NCI-H526 (cell line): ENCODE results near the gene ADGRA1.
"Not testable (repeated sequence)": the region's sequence is repeated elsewhere in the genome, so short reads cannot be mapped to it uniquely, and the experiment has no call there.

ENCODE experiments used
- DNase-seq, 2 experiments: peaks; one replicate each; lab custom pipeline; 2025; lab: John Stamatoyannopoulos, UW

ADGRA1 gene

GRCh38 chr10:133128126-133129070 is 40.7 kb downstream of the ADGRA1 start:
- DNase-seq = no peak

GRCh38 chr10:133129071-133129858 is 41.5 kb downstream of the ADGRA1 start:
- DNase-seq = no peak

GRCh38 chr10:133129859-133130495 is 42.3 kb downstream of the ADGRA1 start:
- no peak for DNase-seq

GRCh38 chr10:133130602-133131001 is 42.9 kb downstream of the ADGRA1 start:
- no peak for DNase-seq

GRCh38 chr10:133131053-133131452 is 43.3 kb downstream of the ADGRA1 start:
- no peak for DNase-seq

GRCh38 chr10:133131734-133132472 is 44.2 kb downstream of the ADGRA1 start:
- DNase-seq = no peak

GRCh38 chr10:133132473-133133291 is 45.0 kb downstream of the ADGRA1 start:
- no peak for DNase-seq

- no peak for DNase-seq
Observed at GRCh38 chr10:133133471-133134231, 45.9 kb downstream of the ADGRA1 start.

GRCh38 chr10:133134411-133135115 is 46.8 kb downstream of the ADGRA1 start:
- DNase-seq = no peak

GRCh38 chr10:133135116-133135465 is 47.4 kb downstream of the ADGRA1 start:
- DNase-seq = no peak

GRCh38 chr10:133137486-133138145 is 49.9 kb downstream of the ADGRA1 start:
- not testable (repeated sequence) for DNase-seq

GRCh38 chr10:133139551-133140065 is 51.9 kb downstream of the ADGRA1 start:
- no peak for DNase-seq

GRCh38 chr10:133140417-133141143 is 52.9 kb downstream of the ADGRA1 start:
- no peak for DNase-seq

- DNase-seq = no peak
Observed at GRCh38 chr10:133141144-133141957, 53.6 kb downstream of the ADGRA1 start.

GRCh38 chr10:133141958-133142340 is 54.2 kb downstream of the ADGRA1 start:
- DNase-seq = no peak

GRCh38 chr10:133142523-133143199 is 54.9 kb downstream of the ADGRA1 start:
- no peak for DNase-seq

- DNase-seq = no peak
Observed at GRCh38 chr10:133143200-133143533, 55.4 kb downstream of the ADGRA1 start.
